Skeletal muscle tissue (tissue), 4 donors: ENCODE results near the gene EPB41L2. TPM values are rescaled to one million over a fixed set of nuclear protein-coding genes. Genes with fewer than 3 reads are reported as not detected.

ENCODE experiments used
- H3K27ac ChIP-seq: one replicate; pipeline ENCODE4 v1.7.0; 2013; ENCODE audit warnings: mild to moderate bottlenecking, low read depth, low read length, inconsistent platforms
- H3K27me3 ChIP-seq, 3 donors: one replicate each; pipeline ENCODE4 v1.7.0; 2013; ENCODE audit warnings: low read length in 3 of 3; ENCODE audit not compliant: control insufficient read depth in 3 of 3, insufficient read depth in 3 of 3
- H3K36me3 ChIP-seq, 3 donors: one replicate each; pipeline ENCODE4 v1.7.0; 2013; ENCODE audit warnings: low read length in 3 of 3; ENCODE audit not compliant: control insufficient read depth in 3 of 3, insufficient read depth in 3 of 3
- H3K4me1 ChIP-seq, 3 donors: one replicate each; pipeline ENCODE4 v1.7.0; 2013; ENCODE audit warnings: low read length in 3 of 3, mild to moderate bottlenecking in 3 of 3; ENCODE audit not compliant: control insufficient read depth in 3 of 3, insufficient read depth in 3 of 3
- H3K4me3 ChIP-seq, 3 donors: one replicate each; pipeline ENCODE4 v1.7.0; 2013; ENCODE audit warnings: low read length in 3 of 3
- H3K9ac ChIP-seq, 3 donors: one replicate each; pipeline ENCODE4 v1.7.0; 2013; ENCODE audit warnings: low read length in 3 of 3, mild to moderate bottlenecking in 3 of 3, moderate library complexity in 2 of 3, low read depth in 1 of 3
- H3K9me3 ChIP-seq, 3 donors: one replicate each; pipeline ENCODE4 v1.7.0; 2013; ENCODE audit warnings: low read length in 3 of 3; ENCODE audit not compliant: control insufficient read depth in 3 of 3
- total RNA-seq: library from RNA; depleted of rRNA; stranded (reverse); fragments of >200 nt; gene quantifications from one replicate; pipeline ENCODE4 v1.2.3, GENCODE V29; 2014
- donor health status: Osteomylitis.

Gene EPB41L2
- total RNA-seq, 1 donor from 2014 or later = 187 TPM

DNA sequence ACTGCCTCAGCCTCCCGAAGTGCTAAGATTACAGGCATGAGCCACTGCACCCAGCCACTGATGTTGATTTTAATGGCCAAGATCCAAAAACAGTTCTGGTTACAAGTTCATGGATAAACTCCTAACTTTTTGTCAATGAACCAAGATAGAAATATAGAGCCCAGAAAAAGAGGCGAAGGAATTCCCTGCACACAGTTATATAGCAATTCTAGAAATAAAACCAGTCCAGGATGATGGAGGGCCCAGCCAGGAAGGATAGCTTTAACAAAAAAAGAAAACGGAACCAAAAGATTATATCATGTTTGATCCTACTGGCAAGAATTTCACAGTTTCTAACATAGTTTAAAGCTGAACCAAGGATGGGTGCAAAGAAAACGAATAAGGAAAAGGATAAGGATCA lies 10.9 kb downstream of the EPB41L2 start:
- Histone ChIP-seq H3K27me3 (no peaks in the 10 kb centered on the region), H3K4me1 (peaks cover 0 to 3% (median 0%) of the 10 kb centered on the region in 3 donors), H3K9ac (no peak overlapping the region), H3K27ac (no peak overlapping the region), H3K9me3 (peaks cover 0 to 16% (median 11%) of the 10 kb centered on the region in 3 donors), H3K36me3 (peaks cover 0 to 3% (median 0%) of the 10 kb centered on the region in 3 donors), H3K4me3 (no peak overlapping the region)

GRCh38 chr6:131051341-131051740 lies 11.7 kb downstream of the EPB41L2 start:
- H3K27ac ChIP-seq = no peak overlapping the region
- H3K9ac ChIP-seq = no peak overlapping the region
- no peaks in the 10 kb centered on the region for H3K27me3 ChIP-seq
- H3K9me3 ChIP-seq = peaks cover 0 to 16% (median 11%) of the 10 kb centered on the region in 3 donors
- H3K36me3 ChIP-seq = peaks cover 0 to 3% (median 0%) of the 10 kb centered on the region in 3 donors
- H3K4me3 ChIP-seq = no peak overlapping the region
- H3K4me1 ChIP-seq = peaks cover 0 to 3% (median 0%) of the 10 kb centered on the region in 3 donors

- H3K9me3 ChIP-seq = peaks cover 0 to 7% (median 5%) of the 10 kb centered on the region in 3 donors
- no peak overlapping the region for H3K4me3 ChIP-seq
- H3K9ac ChIP-seq = no peak overlapping the region
- H3K27ac ChIP-seq = no peak overlapping the region
- peaks cover 0 to 3% (median 0%) of the 10 kb centered on the region in 3 donors for H3K36me3 ChIP-seq
- peaks cover 0 to 3% (median 0%) of the 10 kb centered on the region in 3 donors for H3K4me1 ChIP-seq
- H3K27me3 ChIP-seq = no peaks in the 10 kb centered on the region
Observed at GRCh38 chr6:131049608-131050007, 13.4 kb downstream of the EPB41L2 start.

- Histone ChIP-seq H3K36me3 (peaks cover 0 to 3% (median 0%) of the 10 kb centered on the region in 3 donors), H3K27me3 (no peaks in the 10 kb centered on the region), H3K27ac (no peak overlapping the region), H3K9ac (no peak overlapping the region), H3K9me3 (peaks cover 0 to 3% (median 3%) of the 10 kb centered on the region in 3 donors), H3K4me1 (peaks cover 0 to 3% (median 0%) of the 10 kb centered on the region in 3 donors), H3K4me3 (no peak overlapping the region)
Observed at GRCh38 chr6:131048933-131049515, 14.0 kb downstream of the EPB41L2 start.

- Histone ChIP-seq H3K4me1 (peaks cover 0 to 3% (median 0%) of the 10 kb centered on the region in 3 donors), H3K27ac (no peak overlapping the region), H3K9me3 (no peaks in the 10 kb centered on the region), H3K27me3 (no peaks in the 10 kb centered on the region), H3K4me3 (no peak overlapping the region), H3K36me3 (no peaks in the 10 kb centered on the region), H3K9ac (no peak overlapping the region)
Observed at GRCh38 chr6:131048459-131048858, 14.6 kb downstream of the EPB41L2 start.

DNA sequence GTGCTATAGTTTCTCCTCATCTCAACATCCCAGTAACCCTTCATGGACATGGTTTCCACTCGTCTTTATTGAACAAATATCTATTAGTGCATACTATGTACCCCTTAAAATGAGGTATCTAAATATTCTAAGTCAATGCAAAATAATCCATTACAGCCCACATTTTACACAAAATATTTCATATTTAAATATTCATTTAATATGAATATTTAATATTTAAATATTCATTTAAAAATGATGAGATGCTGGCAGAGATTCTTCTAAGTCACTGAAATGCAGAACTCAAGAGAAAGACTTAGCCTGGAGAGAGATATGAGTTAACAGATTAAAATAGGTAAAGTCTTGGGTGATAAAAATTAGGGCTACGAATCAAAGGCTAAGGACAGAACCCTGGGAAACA lies 17.9 kb downstream of the EPB41L2 start:
- Histone ChIP-seq H3K9me3 (no peaks in the 10 kb centered on the region), H3K9ac (no peak overlapping the region), H3K4me1 (peaks cover 0 to 5% (median 0%) of the 10 kb centered on the region in 3 donors), H3K27ac (no peak overlapping the region), H3K27me3 (no peaks in the 10 kb centered on the region), H3K4me3 (no peak overlapping the region), H3K36me3 (no peaks in the 10 kb centered on the region)

GRCh38 chr6:131043902-131044447 lies 19.1 kb downstream of the EPB41L2 start:
- no peaks in the 10 kb centered on the region for H3K36me3 ChIP-seq
- H3K4me1 ChIP-seq = peaks cover 0 to 2% (median 0%) of the 10 kb centered on the region in 3 donors
- H3K9ac ChIP-seq = no peak overlapping the region
- no peaks in the 10 kb centered on the region for H3K9me3 ChIP-seq
- no peak overlapping the region for H3K27ac ChIP-seq
- H3K27me3 ChIP-seq = no peaks in the 10 kb centered on the region
- H3K4me3 ChIP-seq = no peak overlapping the region

DNA sequence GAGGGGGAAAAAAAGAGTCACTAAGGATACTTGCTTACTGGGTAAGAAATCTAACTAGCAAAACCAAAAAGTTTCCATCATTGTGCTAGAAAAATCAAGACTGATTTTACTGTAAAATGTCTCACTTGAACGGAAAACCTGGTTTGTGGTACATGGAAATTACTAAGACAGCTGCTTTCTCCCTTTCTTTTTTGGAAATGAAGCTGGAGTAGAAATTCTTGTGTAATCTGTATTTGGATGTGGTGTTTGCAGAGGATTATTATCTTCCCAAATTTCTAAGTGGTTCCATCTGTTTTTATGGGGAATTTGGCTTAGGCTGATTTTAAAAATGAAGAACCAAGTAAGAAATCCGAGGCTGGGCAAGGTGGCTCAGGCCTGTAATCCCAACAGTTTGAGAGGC lies 20.4 kb downstream of the EPB41L2 start:
- no peak overlapping the region for H3K9ac ChIP-seq

GRCh38 chr6:131041814-131042213 lies 21.2 kb downstream of the EPB41L2 start:
- Histone ChIP-seq H3K36me3 (no peaks in the 10 kb centered on the region), H3K27me3 (no peaks in the 10 kb centered on the region), H3K9ac (no peak overlapping the region), H3K4me3 (no peak overlapping the region), H3K4me1 (peaks cover 0 to 2% (median 0%) of the 10 kb centered on the region in 3 donors), H3K27ac (peak overlapping the region; percentile 30), H3K9me3 (no peaks in the 10 kb centered on the region)

More for the DNA sequence above, 20.4 kb downstream of the EPB41L2 start:
- Histone ChIP-seq H3K27me3 (no peaks in the 10 kb centered on the region), H3K27ac (peak overlapping the region; percentile 30), H3K36me3 (no peaks in the 10 kb centered on the region), H3K4me1 (peaks cover 0 to 2% (median 0%) of the 10 kb centered on the region in 3 donors), H3K4me3 (no peak overlapping the region), H3K9me3 (no peaks in the 10 kb centered on the region)

DNA sequence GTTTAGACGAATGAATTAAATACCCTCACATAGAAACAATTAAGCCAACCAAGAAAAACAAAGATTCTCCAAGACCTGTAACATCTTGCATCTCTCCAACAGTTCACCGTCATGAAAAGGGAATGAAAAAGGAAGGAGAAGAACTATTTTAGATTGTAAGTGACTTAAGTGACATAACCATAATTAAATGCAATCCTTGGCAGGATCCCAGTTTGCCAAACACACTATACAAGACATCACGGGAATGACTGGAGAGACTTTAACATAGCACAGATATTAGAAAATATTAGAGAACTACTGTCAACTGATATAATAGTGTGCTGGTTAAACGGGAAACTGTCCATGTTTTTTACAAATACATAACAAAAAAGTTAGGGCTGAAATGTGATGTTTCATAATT lies 22.2 kb downstream of the EPB41L2 start:
- Histone ChIP-seq H3K4me3 (no peak overlapping the region), H3K27ac (no peak overlapping the region)

More for the DNA sequence above, 22.2 kb downstream of the EPB41L2 start:
- Histone ChIP-seq H3K4me1 (peaks cover 0 to 2% (median 0%) of the 10 kb centered on the region in 3 donors), H3K9ac (no peak overlapping the region), H3K9me3 (no peaks in the 10 kb centered on the region), H3K27me3 (no peaks in the 10 kb centered on the region), H3K36me3 (no peaks in the 10 kb centered on the region)
